CD4-positive, alpha-beta T cell treated with Interleukin-2 at 100 ng/mL for 4 hours (primary cell): ENCODE results near the gene YIF1A.

ENCODE experiments used
- DNase-seq: peaks from one replicate; pipeline ENCODE4 v3.0.0-alpha.2; 2020; ENCODE audit warnings: low spot score

The YIF1A gene

DNA sequence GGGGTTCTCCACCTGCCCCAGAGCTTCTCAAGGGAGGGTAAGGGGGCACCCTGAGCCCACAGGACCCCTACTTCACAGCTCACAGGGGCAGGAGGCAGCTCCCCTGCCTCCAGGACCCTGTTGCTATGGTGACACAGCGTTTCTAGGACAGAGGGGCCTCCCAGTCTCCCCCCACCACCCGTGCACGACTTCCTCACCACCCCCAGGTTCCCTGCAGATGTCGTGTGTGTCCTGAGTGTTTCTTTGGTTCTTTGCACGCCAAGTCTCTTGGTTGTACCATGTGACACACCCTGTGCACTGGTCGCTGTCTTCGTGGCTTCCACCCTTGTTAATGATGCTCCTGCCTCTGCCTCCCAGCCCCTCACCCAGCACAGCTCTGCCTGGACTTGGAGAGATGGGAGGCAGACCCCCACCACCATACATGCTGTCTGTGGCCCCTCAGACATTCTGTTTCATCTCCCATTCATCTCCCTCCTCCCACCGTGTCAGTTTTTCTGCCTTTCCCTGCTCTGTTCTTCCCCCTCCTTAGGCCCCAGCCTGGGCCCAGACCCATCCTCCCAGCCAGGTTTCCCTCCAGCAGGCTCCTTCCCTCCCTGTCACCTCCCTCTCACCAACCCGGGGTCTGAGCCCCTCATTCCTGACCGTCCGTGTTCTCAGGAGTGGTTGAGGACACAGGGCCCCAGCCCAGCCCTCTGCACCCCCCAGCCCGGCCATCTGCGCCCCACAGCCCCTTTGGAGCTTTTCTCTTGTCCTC is 45.0 kb downstream of the YIF1A start:
- no peak for DNase-seq

- no peak for DNase-seq
These were observed 46.7 kb downstream of the YIF1A start for GRCh38 chr11:66242095-66242765.

GRCh38 chr11:66240781-66241136 is 48.2 kb downstream of the YIF1A start:
- DNase-seq = no peak

DNA sequence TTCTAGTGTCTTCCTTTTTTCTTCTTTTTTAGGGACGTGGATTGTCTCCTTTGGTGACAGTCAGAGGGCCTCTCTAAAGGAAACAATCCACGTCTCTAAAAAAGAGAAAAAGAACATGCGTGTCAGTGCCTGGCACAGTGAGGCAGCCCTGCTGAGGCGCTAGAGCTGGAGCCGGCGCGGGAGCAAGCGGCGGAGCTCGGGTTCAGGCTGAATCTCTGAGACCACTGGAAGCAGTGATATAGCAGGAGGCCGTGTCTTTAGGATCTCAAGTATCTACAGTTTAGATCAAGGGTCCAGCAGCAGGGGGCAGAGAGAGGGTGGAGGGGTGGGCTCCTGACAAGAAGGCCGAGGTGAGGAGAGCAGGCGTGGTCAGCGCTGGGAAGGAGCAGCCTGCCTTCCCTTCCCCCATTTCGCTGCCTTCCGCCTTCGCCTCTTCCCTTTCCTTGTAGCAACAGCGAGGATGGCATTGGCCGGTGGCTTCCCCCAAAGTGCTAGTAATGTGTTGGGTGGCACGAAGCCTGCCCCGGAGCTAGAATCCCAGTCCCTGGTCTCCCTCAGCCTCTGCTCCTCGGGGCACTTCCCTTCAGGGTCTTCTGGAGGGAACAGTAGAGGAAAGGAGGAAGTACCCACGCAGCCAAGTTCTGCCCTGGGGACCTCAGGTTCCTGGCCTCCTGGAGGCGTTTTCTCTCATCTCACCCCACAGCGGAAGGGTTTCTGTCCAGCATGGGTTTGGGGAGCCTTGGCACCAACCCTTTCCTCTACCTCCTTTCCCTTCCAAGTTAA is 48.8 kb downstream of the YIF1A start:
- no peak for DNase-seq

- no peak for DNase-seq
These were observed 49.4 kb downstream of the YIF1A start for GRCh38 chr11:66239511-66239910.

- no peak for DNase-seq
These were observed 50.0 kb downstream of the YIF1A start for GRCh38 chr11:66238786-66239413.

DNA sequence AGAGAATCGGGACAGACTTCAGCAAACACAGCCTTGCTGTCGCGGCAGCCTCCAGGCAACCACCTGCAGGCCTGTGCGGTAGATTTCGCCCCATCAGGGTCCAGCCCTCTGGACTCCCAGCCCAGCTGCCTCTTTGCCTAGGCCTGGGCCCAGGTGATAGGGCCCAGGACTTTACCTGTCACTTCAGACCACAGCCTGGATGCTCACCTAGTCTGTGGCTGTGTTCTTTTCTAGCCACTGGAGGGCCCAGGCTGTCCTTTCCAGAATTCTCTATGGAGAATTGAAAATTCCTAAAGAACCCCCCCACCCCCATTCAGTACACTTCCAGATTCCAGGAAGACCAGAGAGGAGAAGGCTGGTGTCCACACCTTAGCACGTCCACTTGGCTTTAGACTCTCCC is 51.1 kb downstream of the YIF1A start:
- no peak for DNase-seq

GRCh38 chr11:66235141-66235540 is 53.8 kb downstream of the YIF1A start:
- DNase-seq = no peak
